ENCODE results near the gene SHC3.

Gene SHC3

DNA sequence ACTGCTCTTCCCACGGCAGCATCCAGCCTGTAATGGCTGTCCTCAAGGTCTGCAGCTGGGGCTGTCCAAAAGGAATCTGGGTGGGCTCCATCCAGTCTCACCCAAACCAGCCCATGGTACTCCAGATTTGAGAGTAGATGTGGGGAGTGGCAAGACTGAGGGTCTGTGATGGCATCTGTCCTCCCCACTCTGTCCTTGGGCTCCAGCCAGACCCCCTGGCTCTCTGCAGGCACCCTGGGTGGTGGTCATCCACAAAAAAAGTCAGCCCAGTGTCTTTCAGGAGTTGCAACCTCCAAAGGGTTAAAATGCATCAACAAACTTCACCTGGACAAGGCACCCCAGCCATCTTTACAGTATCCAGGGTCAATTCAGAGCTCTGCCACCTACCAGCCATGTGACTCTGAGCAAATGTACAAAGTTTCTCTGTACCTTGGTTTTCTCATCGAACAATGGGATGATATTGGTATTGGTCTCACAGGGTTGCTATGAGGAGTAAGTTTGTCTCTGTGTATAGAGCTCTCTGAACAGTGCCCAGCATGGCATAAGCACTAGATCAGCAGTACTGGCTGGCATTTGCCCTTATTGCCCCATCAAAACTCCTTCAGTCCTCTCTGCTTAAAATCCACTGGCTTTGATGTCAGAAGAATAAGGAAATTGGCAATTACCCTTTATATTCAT is 194.6 kb downstream of the SHC3 start:
- DNase-seq (ENCODE audit: low read depth), result no peak

DNA sequence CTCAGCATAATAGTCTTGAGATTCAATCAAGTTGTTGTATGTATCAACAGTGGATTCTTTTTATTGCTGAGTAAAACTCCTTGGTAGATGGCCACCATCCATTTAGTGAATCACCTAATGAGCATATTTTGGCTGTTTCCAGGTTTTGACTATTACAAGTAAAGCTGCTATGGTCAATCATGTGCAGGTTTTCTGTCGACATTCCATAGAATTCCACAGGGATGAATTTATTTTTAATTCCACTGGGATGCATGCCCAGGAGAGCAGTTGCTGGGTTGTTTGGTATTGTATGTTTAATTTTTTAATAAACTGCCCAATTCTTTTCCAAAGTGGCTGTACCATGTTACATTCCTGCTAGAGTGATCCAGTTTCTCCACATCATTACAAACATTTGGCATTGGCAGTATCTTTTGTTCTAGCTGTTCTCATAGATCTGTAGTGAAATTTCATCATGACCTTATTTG is 197.8 kb downstream of the SHC3 start:
- no peak for DNase-seq (ENCODE audit: low read depth)

DNA sequence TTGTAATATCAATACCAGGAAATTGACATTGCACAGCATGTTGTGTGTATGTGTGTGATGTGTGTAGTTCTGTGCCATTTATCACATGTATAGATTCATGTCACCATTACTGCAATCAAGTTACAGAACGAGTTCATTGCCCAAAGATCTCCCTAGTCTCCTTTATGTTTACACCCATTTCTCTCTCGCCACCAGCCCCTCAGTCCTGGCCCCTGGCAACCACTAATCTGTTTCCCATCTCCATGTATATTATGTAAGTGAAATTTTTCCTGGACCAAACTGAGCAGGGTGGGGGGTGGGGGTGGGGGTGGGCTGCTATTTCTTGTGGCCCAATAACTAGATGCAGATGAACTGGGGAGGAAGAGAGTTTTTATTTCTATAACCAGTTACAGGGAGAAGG is 198.8 kb downstream of the SHC3 start:
- DNase-seq (ENCODE audit: low read depth), result no peak

DNA sequence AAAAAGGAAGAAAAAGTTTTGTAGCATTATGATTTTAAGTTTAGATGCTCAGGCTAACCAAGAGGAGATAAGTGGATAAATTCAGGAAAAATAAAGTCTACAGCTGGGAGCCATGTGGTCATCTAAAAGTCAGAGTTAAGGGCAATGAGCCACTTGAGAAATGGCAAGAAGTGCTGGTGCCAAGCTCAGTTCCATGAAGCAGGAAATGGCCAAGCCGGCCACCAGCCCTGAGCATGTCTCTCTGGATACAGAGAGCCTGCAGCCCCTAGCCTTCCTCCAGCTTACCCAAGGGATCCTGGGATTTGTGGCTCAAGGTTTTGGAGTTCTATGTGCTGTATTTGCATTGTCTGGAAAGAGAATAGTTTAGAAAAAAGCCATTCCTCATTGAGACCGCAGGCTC is 199.6 kb downstream of the SHC3 start:
- no peak for DNase-seq (ENCODE audit: low read depth)

DNA sequence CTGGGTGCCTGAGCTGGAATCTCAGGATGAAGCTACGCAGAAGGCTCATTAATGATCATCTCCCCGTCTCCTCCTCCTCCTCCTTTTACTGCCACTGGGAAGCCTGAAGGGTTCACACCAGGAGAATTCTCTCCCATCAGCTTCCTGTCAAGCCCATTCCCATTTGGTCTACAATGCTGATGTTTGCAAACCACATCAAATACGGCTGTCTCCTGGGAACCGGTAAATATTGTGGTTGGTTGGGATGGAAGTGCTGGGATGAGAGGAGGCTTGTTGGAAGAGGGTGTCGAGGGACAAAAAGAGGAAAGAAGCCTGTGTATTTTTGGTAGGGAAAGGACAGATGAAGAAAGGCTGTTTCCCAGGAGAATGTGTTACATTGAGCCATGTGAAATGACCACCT is 200.6 kb downstream of the SHC3 start:
- DNase-seq (ENCODE audit: low read depth), result no peak

DNA sequence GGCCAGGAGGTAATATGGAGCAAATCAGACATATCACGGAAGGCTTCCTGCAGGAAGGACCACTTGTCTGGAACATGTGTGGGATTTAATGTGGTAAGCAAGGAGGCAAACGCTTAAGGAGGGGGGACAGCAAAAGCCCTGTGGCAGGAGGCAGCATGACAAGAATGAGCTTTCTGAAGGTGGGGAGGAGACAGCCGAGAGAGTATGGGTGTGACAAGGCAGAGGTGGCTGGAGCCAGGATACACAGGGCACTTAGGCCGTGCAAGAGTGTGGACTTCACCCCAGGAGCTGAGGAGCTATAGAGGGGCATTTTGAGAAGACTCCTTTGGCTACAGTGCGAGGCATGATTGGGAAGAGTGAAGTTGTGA is 201.7 kb downstream of the SHC3 start:
- DNase-seq (ENCODE audit: low read depth), result no peak

DNA sequence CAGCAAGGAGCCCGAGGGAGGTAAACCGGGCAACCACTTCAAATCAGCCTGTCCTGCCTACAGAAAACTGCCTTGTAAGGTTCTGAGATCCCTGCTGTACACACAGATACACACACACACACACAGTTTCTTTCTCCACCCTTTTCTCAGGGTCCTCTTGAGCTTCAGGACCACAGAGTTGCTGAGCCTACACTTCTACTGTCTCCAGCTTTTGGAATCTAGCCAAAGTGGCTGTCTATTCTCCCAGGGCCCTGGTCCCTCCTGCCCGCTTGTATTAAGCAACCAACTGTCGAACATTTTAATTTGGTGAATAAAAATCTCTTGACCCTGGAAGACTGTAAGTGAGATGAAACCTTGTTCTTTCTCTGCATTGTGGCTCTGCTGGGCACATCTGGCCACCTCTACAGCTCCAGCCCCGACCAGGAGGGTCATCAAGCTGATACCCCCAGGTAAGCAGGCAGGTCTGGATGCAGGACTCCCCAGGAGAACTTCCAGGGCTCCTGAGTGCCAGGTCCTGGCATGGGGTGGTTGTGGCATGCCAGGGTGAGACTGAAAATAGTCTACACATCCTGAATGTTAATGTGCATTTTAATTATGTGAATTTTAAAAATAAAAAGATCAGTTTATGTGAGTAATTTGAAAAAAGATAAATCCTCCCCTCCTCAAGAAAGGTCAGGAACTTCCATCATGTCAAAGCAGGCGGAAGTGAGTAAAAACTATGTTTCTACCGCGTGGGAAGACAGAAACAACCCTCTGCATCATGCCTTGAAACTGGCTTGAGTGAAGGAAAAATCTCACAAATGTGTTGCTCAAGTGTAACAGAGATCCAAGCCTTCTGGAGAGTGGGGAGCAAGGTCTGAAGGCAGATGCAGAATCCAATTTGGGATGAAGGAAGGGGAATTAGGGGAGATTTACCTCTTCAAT is 202.4 kb downstream of the SHC3 start:
- DNase-seq (ENCODE audit: low read depth), result no peak

DNA sequence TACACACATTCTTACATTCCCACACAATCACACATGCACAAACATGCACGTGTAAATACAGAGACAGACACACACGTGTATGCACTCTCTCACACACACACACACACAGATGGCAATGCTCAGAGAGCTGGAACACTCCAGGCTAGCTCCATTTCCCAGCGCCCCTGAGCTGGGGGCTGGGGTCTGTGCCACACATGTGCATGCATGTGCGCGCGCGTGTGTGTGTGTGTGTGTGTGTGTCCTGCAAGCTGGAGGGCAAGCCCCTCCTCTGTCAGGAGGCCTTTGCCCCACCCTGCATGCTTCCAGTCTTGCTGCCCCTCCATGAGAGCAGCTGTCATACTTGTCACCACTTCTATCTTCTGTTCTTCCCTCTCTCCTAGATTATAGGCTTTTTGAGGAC is 204.0 kb downstream of the SHC3 start:
- DNase-seq (ENCODE audit: low read depth), result no peak

DNA sequence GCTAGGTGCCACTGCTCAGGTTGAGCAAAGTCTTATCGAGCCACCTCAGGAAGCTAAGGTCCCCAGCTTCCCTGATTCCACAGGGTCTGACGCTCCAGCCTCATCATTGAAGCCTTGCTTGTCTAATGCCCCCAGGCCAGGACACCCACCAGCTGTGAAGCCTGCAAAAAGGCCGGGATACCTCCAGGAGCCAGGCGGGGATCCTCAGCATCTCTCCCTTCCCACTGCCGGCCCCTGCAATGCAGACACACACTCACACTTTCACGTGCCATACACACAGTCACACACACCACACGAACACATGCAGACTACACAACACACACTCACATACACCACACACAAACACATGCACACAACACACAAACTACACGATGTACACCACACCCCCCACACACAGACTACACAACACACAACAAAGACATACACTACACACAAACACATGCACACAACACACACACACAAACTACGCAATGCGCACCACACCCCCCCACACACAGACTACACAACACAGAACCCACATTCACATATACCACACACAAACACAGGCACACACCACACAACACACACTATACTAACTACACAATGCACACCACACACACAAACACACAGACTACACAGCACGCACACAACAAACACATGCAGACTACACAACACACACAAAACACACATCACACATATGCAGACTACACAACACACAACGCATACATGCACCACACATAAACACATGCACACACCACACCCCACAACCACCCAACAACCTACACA is 205.2 kb downstream of the SHC3 start:
- no peak for DNase-seq (ENCODE audit: low read depth)

DNA sequence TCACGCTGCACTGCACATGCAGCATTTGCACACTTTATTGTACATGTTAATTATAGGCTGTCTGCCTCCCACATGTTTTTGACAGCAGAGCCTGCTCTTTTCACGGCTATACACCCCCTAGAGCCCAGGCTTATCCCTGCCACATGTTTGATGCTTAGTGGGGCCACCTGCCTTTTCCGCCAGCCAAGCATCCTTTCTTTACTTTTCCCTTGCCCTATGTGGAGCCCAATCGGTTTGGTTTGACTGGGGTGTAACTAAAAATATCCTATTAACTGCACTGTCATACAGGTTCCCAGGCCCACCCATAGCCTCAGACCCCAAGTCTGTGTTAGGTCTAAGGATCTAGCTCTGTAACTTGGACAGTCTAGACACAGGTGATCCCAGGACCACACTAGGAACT is 206.2 kb downstream of the SHC3 start:
- DNase-seq (ENCODE audit: low read depth), result no peak

DNA sequence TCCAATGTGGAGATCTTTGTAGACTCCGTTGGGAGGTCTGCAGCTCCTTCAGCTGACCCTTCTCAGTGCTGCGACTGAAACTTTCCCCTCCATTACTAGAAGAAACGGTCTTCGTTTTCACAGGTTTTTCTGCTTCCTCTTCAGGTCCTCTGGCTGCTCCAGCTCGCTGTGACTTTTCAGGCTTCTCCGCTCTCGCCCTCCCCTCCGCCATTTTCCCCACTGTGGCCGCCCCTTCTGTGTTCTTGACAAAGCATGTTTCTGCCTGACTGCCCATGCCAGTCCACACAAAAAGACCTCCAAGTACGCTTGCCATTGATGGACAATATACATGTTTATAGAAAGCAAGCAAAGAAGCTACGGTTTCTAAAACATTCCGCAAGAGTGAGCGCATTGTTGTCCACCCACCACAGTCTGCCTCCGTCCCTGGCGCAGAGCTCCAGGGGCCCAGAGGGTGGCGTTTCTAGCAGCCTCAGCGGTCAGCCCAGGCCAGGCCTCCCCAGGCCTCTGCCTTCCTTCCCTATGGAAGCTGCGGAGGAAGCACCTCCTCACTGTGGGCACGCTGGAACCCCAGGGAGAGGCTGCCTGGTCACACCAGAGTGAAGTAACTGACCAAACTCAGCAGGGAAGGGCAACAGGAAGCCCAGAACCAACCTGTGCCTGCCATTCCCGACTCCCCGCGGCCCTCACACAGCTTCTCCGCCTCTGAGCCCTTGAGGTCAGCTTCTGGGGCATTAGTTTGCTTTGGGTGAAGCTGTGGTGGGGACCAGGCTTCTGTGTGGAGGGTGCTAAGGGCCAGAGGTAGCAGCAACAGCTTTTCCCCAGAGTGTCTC is 207.3 kb downstream of the SHC3 start:
- DNase-seq (ENCODE audit: low read depth), result no peak

DNA sequence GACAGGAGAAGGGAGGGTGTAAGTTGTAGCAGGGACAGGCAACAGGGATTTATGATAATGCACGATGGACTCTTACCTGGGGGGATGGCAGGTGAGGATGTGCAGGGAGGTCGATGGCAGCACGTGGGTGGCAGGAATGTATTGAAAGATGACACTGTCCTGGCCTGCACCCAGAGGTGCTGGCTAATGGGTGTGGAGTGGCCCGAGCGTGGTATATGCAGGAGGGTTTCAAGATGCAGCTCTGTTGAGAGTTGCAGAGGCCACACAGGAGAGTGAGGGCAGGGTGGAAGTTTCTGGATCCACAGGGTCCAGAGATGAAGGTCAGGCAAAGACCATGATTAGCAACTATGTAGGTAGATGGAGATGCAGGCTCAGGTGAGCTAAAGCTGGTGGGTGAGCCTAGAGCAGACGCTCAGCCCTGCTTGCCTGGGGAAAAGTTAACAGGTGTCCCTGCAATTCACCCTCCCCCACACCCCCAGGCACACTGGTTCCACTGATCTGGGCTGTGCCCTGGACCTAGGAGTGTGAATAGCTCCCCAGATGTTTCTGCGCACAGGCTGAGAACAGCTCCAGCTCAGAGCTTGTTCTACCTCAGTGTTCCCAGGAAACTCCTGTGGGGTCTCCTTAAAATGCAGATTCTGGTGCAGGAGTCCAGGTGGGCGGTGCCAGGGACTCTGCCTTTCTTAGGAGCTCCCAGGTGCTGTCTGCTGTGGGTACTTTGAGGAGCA is 208.8 kb downstream of the SHC3 start:
- DNase-seq (ENCODE audit: low read depth), result no peak

DNA sequence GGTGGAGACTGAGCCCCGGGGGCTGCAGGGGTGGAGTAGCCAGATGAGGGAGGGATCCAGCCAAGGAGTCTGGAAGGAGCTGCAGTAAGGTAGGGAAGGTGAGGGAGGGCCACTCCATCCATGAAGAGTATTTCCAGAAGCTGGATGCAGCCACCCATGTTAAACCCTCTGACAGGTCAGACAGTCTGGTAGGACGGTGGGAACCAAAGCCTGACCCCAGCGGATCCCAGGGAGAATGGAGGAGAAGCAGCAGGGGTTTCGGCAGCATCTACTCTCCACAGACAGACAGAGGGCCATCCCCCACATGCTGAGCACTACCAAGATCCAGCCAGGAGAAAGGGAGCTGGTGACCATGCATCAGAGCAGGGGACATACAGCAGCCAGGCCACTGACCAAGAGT is 209.8 kb downstream of the SHC3 start:
- DNase-seq (ENCODE audit: low read depth), result no peak

DNA sequence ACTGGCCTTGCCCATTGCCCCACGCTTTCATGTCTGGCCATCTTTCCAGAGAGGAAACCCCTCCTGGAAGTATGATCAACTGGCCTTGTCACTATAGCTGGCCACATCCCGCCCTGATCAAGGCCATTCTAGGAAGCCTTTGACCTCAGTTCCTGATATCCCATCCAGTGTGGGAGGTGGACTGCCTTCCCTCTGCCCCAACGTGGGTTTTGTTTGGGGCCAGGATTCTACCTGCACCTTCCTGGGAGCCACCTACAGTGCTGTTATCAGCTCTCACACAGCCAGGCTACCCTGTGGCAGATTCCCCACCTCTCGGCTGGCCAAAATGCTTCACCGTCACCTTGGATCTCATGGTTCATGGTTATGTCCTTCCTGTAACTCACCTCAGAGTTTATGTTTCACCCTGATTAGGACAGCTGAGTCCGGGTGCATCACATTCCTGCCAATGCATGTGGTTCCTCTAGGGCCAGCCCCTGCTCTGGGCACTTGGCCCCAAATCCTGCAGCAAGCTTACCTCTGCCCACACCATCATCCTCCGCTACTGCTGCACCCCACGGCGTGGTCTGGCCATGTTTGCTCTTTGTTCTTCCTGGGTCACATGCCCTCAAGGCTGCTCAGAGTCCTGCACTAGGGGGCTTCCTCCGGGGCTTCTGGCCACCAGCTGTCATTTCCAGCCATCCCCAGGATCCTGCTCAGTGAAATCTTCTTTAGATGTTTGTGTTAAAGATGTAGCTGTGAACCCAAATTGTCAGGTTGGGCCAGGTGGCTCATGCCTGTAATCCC is 211.5 kb downstream of the SHC3 start:
- DNase-seq (ENCODE audit: low read depth), result no peak

DNA sequence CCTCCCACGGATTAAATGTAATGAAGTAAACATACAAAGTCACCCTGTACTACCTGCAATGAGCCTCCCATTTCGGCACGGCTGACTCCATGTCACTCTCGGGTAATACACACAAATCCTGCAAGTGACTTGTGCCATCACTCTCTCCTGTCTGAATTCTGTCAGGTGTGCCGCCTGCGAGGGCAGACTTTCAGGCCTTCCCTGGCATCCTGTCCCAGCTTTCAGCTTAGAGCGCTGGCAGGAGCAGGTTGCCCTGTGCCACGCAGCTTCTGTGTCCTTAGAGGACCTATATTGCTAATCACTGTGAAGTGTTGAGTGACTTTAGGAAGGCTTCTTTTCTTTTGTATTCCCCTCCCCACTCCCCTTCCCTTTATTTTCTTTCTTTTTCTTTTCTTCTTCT is 213.1 kb downstream of the SHC3 start:
- DNase-seq (ENCODE audit: low read depth), result no peak

DNA sequence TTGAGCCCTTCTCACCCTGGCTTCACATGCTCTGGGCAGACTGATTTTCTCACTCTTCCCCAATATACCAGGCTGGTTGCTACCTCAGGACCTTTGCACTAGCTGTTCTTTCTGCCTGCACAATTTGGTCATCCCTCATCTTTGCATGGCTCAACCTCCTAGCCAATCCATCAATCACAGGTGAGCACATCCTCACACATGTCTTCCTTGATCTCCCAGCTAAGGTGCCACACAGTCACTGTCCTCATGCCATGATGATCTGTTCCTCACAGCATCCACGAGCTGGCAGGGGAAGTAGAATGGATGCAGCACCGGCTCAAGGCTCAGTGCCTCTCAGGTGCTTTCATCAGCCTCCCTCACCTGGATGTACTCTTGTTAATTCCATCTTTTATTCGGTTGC is 218.0 kb downstream of the SHC3 start:
- DNase-seq (ENCODE audit: low read depth), result no peak

DNA sequence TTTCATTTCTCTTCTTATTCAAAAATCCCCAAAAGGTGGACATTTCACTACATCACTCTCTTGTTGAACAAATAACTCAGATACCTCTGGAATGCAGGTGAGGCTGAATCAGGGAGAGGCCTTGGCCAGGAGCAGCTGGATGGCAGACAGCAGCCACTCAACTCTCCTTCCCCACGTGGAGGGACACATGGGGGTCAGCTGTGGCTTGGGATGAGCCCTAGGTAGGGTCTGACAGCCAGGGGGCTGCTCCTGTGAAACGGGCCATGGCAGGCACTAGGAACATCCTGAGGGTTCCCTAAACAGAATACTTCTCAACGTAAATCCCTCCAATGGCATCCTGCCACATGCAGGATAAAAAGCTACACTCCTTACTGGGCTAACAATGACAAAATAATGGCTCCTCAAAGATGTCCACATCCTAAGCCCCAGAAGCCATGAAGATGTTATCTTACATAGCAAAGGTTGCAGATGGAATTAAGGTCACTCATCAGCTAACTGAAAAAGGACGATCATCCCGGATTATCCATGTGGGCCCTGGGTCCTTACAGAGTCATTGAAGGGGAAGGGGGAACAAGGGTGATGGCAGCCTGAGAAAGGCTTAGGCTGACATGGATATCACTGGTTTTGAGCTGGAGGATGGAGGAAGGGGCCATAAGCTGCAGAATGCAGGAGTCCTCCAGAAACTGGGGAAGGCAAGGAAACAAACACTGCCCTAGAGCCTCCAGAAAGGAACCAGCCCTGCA is 218.7 kb downstream of the SHC3 start:
- no peak for DNase-seq (ENCODE audit: low read depth)

DNA sequence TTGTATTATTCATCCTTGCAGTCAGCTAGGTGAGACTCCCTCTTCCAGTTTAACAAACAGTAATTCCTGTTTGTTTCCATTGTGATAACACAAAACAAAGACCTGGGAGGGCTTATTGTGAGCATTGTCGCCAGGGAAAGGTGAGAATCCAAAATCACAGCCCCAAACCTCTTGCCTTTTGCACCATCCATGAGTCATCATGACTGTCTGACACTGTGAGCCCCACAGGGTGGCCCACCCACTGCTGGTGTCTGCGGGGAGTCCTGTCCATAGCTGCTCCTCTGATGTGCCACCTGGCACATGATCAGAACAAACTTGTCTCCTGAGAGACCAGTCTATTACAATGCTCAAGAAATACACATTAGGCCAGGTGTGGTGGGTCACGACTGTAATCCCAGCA is 221.1 kb downstream of the SHC3 start:
- no peak for DNase-seq (ENCODE audit: low read depth)
